Stimulated activated CD4-positive, alpha-beta T cell treated with anti-CD3 and anti-CD28 coated beads, Interleukin-15, amount 100 ng/mL, for 24 hours (primary cell): Measurements from ENCODE around the gene HCK.

Source experiments
- DNase-seq: peaks from one replicate; pipeline ENCODE4 v3.0.0-alpha.2; 2020

HCK gene

GRCh38 chr20:32063695-32064094, 11.7 kb downstream of the HCK start:
- DNase-seq = no peak

- no peak for DNase-seq
Measured at GRCh38 chr20:32064667-32065066, 12.6 kb downstream of the HCK start.

- no peak for DNase-seq
Measured at GRCh38 chr20:32067234-32067821, 15.3 kb downstream of the HCK start.

- no peak for DNase-seq
Measured at GRCh38 chr20:32068174-32068573, 16.1 kb downstream of the HCK start.

- DNase-seq = no peak
Measured at GRCh38 chr20:32069711-32070110, 17.7 kb downstream of the HCK start.

GRCh38 chr20:32070282-32070681, 18.2 kb downstream of the HCK start:
- DNase-seq = no peak

GRCh38 chr20:32070690-32071213, 18.7 kb downstream of the HCK start:
- no peak for DNase-seq

GRCh38 chr20:32071395-32072167, 19.5 kb downstream of the HCK start:
- DNase-seq = no peak

- no peak for DNase-seq
Measured at GRCh38 chr20:32072168-32072750, 20.2 kb downstream of the HCK start.

- no peak for DNase-seq
Measured at GRCh38 chr20:32075534-32075933, 23.5 kb downstream of the HCK start.

GRCh38 chr20:32077190-32077589, 25.1 kb downstream of the HCK start:
- DNase-seq = no peak

- no peak for DNase-seq
Measured at GRCh38 chr20:32078322-32078721, 26.3 kb downstream of the HCK start.

- DNase-seq = no peak
Measured at GRCh38 chr20:32078791-32079190, 26.7 kb downstream of the HCK start.

- no peak for DNase-seq
Measured at GRCh38 chr20:32079655-32080109, 27.6 kb downstream of the HCK start.

GRCh38 chr20:32080783-32081182, 28.7 kb downstream of the HCK start:
- DNase-seq = no peak

- no peak for DNase-seq
Measured at GRCh38 chr20:32083469-32083868, 31.4 kb downstream of the HCK start.

- DNase-seq = no peak
Measured at GRCh38 chr20:32087070-32087469, 35.0 kb downstream of the HCK start.

- no peak for DNase-seq
Measured at GRCh38 chr20:32088759-32089158, 36.7 kb downstream of the HCK start.

GRCh38 chr20:32089637-32090362, 37.8 kb downstream of the HCK start:
- no peak for DNase-seq

GRCh38 chr20:32091888-32092346, 39.9 kb downstream of the HCK start:
- DNase-seq = peak; percentile 87

GRCh38 chr20:32098786-32099185, 46.7 kb downstream of the HCK start:
- no peak for DNase-seq

- DNase-seq = no peak
Measured at GRCh38 chr20:32108814-32109391, 56.9 kb downstream of the HCK start.
